Astrocyte of the cerebellum (primary cell): ENCODE results near the gene PLA2G2C.

Experiments
- DNase-seq: peaks from one replicate; pipeline ENCODE4 v3.0.0-alpha.2; 2011; ENCODE audit warnings: low read depth
- H3K4me3 ChIP-seq: 2 replicates; pipeline ENCODE4 v1.5.1; 2011; ENCODE audit warnings: mild to moderate bottlenecking, low read depth, low read length, moderate library complexity
- in situ Hi-C: cut with HindIII; loops from 2 replicates; pipeline ENCODE4 v1.10.0; 2017; ENCODE audit warnings: low sequenced_read_pairs
- TF ChIP-seq, protein P1 (sequence below): IDR thresholded peaks from 2 replicates; pipeline ENCODE4 v1.5.1; 2012; ENCODE audit warnings: low read length, low read depth, moderate library complexity, mild to moderate bottlenecking; ENCODE audit errors: missing control alignments

The PLA2G2C gene

DNA sequence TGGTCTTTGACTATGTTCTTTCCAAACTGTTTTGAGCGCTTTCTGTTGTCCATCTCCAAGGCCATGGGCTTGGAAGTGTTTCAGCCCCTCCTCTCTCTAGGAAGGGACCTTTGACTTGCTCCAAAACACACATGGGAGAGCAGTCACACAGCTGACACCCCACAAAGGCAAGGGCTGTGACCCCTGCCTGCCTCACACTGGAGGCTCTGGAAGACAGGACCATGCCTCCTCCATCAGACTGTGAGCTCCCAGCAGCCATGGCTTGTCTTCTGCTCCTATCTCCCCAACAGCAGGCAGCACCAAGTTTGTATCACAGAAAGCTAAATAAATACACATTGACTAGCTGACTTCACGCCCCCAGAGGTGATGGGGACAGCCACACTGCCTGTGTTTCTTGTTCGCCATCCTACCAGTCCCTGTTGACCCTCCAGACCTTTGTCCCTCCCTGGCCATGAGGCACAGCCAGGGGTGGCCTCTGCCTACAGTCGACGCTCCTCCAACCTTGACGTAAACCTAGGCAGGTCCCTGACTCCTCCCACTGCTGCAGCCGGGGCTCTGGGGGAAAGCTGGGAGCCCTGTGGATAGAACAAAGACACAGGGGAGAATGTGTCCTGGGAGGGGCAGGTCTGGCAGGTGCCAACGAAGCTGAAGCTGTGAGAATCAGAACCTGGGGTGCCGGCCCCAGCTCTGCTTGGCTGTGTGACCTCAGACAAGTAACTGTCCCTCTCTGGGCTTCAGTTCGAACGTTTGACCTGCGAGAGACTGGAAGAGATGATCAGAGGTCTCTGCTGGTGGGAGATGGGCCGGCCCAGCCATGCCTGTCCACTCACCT is 42.4 kb downstream of the PLA2G2C start:
- no peak overlapping the region for H3K4me3 ChIP-seq
- no peak for DNase-seq
- TF ChIP-seq, protein P1, sequence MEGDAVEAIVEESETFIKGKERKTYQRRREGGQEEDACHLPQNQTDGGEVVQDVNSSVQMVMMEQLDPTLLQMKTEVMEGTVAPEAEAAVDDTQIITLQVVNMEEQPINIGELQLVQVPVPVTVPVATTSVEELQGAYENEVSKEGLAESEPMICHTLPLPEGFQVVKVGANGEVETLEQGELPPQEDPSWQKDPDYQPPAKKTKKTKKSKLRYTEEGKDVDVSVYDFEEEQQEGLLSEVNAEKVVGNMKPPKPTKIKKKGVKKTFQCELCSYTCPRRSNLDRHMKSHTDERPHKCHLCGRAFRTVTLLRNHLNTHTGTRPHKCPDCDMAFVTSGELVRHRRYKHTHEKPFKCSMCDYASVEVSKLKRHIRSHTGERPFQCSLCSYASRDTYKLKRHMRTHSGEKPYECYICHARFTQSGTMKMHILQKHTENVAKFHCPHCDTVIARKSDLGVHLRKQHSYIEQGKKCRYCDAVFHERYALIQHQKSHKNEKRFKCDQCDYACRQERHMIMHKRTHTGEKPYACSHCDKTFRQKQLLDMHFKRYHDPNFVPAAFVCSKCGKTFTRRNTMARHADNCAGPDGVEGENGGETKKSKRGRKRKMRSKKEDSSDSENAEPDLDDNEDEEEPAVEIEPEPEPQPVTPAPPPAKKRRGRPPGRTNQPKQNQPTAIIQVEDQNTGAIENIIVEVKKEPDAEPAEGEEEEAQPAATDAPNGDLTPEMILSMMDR: no peak
- in situ Hi-C loops: no loop called here

DNA sequence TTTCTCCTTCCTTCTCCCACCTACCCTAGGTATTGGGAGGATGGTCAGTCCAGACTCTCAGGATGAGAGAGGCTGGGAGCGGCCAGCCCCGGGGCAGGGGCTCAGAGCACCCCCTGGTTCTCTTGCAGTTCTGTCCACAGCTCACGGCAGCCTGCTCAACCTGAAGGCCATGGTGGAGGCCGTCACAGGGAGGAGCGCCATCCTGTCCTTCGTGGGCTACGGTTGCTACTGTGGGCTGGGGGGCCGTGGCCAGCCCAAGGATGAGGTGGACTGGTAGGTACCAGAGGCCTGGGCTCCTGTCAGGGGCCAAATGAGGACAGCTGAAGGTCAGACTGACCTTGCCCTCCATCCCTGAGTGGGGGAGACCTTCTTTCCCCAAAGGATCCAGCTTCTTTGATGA is 43.0 kb downstream of the PLA2G2C start:
- no peak for DNase-seq
- in situ Hi-C loops: no loop called here
- H3K4me3 ChIP-seq: no peak overlapping the region
- TF ChIP-seq, protein P1: no peak

DNA sequence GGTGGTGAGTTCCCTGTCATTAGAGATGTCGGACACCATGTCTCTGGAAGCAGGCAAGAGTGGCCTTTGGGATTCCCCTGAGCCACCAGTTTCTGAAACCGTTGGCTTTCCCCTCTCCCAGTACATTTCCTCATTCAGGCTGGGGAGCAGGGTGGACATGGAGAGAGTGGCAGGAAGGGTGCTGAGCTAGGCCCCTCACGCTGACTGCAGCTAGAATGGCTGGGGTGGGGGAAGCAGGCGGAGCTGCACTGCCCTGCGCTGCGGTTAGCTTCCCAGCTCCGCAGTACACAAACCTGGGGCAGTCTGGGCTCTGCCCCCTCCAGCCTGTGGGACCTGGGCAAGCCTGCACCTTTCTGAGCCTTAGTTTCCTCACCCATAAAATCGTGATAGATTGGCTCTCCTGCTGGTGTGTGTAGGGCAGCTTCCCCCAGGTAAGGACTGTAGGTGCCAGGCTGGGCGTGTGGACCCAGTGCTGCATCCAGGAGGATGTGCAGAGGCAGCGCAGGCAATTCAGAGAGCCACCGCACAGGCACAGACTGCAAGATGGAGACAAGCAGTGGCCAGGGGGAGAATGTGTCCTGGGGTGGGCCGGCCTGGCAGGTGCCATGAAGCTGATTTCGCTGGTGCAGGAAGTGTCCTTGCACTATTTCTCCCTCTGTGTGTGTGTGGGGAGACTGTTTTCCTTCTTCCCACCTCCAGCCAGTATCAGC is 44.2 kb downstream of the PLA2G2C start:
- in situ Hi-C loops: no loop called here
- TF ChIP-seq, protein P1: no peak
- DNase-seq: no peak
- H3K4me3 ChIP-seq: no peak overlapping the region

DNA sequence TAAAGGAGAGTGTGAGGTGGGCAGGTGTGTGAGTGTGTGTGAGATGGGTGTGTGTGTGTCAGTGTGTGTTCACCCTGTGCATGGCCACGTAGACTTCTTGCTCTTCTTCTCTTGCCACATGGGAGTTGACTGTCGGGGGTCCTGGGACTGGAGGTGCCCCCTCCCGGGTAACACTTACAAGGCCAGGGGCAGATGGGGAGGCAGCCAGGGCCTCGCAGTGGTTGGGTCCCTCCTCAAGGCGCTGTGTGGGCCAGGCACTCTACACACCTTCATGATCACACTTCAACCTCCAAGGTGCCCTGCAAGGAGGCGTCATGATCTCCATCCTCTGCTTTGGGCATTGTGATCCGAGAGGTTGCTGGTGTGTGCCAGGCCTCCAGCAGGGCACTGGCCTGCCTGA is 44.9 kb downstream of the PLA2G2C start:
- H3K4me3 ChIP-seq: no peak overlapping the region
- in situ Hi-C loops: no loop called here
- TF ChIP-seq, protein P1: no peak
- no peak for DNase-seq

DNA sequence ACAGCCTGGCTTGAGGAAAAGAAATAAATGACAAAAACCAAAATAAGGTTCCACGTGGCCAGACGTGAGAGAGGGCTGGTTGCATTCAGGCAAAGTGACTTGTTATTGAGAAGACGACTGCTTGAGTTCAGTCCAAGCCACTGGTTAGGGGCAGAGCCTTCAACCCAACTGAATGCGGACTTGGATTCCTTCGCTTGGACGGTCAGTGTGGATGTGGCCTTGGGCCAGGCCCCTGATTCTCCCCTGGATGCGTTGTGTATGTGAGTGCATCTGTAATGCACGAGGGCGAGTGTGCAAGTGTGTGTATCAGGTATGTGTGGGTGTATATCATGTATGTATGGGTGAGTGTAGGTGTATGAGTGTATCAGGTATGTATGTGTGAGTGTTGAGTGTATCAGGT is 45.3 kb downstream of the PLA2G2C start:
- TF ChIP-seq, protein P1: no peak
- in situ Hi-C loops: no loop called here
- no peak for DNase-seq
- no peak overlapping the region for H3K4me3 ChIP-seq

DNA sequence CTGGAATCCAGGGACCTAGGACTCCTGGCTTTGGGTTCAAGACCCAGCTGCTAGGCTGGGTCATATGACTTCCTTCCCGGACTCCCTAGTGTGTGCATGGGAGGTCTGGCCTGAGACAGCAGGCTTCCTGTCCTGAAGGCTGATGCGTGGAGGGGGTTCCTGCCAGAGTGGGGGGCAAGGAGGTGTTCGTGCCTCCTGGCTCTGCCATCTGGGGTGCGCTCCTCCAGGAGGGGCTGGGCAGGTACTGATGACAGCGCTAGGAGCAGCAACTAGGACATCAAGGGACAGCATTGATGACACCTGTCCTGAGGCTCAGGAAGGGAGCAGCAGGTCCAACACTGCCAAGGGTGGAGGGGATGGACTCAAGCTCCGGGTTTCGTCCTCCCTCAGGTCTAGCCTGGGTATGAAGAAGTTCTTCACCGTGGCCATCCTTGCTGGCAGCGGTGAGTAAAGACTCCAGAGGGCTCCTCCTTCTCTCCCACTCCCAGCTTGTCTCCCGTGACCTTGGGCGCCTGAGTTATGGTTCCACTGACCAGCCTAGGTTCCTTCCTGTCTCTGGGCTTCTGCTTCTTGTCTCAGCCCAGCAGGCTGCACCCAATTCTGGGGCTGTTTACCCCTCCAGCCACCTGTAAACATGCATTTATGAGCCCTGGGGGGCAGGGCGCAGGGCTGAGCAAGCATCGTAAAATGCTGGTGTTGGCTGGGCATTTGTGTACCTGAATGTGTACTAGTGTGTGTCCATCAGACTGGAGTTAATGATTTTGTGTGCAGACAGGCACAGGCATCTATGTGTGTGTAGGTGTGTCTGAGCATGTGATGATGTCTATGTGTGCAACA is 46.3 kb downstream of the PLA2G2C start:
- in situ Hi-C loops: no loop called here
- no peak for DNase-seq
- no peak overlapping the region for H3K4me3 ChIP-seq
- TF ChIP-seq, protein P1: no peak
